Stimulated activated CD8-positive, alpha-beta memory T cell treated with anti-CD3 and anti-CD28 coated beads, Interleukin-12 subunit alpha, Interleukin-12 subunit beta, amount 100 ng/mL, for 24 hours (primary cell): ENCODE results near the gene CDHR3.
"Not testable (repeated sequence)": the region's sequence is repeated elsewhere in the genome, so short reads cannot be mapped to it uniquely, and the experiment has no call there.

Experiments used
- DNase-seq: peaks from one replicate; pipeline ENCODE4 v3.0.0-alpha.2; 2020; ENCODE audit errors: extremely low read depth

The CDHR3 gene, protein sequence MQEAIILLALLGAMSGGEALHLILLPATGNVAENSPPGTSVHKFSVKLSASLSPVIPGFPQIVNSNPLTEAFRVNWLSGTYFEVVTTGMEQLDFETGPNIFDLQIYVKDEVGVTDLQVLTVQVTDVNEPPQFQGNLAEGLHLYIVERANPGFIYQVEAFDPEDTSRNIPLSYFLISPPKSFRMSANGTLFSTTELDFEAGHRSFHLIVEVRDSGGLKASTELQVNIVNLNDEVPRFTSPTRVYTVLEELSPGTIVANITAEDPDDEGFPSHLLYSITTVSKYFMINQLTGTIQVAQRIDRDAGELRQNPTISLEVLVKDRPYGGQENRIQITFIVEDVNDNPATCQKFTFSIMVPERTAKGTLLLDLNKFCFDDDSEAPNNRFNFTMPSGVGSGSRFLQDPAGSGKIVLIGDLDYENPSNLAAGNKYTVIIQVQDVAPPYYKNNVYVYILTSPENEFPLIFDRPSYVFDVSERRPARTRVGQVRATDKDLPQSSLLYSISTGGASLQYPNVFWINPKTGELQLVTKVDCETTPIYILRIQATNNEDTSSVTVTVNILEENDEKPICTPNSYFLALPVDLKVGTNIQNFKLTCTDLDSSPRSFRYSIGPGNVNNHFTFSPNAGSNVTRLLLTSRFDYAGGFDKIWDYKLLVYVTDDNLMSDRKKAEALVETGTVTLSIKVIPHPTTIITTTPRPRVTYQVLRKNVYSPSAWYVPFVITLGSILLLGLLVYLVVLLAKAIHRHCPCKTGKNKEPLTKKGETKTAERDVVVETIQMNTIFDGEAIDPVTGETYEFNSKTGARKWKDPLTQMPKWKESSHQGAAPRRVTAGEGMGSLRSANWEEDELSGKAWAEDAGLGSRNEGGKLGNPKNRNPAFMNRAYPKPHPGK

DNA sequence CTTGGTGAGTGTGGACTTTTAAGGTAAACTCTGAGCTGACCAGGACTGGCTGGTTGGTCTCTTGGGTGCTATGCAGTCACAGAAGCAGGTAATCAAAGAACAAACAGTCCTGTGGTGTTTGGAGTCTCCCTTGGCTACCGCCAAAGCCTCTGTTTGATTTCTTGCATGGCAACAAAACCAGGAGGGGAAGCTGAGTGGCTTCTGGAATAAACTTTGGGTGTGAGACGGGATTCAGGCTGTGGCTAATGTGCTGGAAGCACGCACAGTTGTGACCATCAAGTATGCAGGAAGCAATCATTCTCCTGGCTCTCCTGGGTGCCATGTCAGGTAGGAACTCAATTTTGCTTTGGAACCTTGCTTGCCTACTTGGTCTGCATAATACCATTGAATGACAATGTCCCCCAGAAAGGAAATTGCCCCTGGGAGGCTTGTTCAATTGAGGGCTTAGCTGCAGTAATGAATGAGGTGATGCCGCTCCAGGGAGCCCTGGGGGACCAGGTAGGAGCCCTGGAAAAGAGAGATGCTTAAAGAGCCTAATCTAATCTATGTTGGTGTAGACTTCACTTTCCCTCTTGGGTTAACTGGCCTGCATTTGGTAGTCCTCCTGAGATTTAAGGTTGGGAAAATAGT, at the start of gene CDHR3:
CDHR3 (plus strand) TSS at position 227 of the 630 bp plus-strand sequence; CDS start at position 282, 55 bp downstream.
- no peak for DNase-seq

DNA sequence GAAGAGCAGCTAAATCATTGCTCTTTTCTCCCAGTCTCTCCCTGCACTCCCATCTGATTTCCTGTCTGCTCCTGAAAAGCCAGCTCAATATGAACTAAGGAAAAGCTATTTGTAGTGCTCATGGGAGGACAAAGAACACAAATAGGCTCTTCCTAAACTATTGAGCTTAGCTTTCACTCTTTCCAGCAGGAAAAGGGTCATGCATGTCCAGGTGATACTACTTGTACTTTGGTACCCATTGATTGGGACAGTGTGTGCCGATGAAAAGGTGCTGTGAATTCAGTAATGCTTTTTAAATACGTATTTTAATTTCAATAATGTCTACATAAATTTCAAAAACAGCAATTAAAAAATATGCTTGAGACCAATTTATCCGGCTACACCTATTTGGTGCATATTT, 49.1 kb upstream of the CDHR3 start:
- DNase-seq: no peak

DNA sequence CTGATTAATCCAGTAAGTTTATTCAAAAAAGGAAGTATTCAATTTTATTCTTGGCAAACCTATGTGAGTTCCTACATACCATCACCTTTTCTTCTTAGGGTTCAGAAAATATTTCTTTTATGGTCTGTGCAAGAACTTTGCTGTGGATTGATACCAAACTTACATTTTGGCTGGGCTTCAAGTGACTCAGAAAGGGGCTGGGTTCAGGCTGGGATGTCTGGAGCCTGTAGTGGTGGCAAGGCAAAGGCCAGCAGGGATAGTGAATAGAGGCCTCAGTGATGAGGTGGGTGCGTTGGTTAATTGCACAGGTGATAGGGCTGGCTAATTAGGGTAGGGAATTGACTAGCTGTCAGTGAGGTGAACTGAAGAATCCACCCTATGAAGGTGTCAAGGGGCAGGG, 46.5 kb upstream of the CDHR3 start:
- no peak for DNase-seq

GRCh38 chr7:105917659-105918058, 45.4 kb upstream of the CDHR3 start:
- no peak for DNase-seq

DNA sequence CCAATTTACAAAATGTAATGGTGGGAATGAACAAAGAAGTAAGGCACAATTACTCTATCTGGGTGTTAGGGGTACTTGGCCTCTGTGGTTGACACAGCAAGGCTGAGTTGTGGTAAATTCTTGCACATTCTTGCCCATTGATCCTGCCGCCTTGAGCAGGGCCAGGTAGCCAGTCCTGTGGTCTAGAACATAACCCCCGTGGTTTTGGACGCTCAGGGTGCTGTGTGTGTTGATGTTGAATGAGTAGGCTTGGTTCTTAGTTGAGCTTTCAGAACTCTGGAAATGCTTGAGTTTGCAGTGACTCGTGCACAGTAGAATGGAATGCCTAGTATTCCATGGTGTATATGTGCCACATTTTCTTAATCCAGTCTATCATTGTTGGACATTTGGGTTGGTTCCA, 42.3 kb upstream of the CDHR3 start:
- no peak for DNase-seq

DNA sequence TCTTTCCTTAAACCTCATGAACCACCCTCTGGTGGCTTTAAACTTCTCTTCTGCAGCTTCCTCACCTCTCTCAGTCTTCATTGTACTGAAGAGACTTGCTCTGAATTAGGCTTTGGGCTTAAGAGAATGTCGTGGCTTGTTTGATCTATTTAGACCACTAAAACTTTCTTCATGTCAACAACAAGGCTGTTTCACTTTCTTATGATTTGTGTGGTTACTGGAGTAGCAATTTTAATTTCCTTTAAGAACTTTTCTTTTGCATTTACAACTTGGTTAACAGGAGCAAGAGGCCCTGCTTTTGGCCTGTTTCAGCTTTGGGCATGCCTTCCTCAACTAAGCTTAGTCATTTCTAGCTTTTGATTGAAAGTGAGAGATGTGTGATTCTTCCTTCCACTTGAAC, 38.1 kb upstream of the CDHR3 start:
- no peak for DNase-seq

DNA sequence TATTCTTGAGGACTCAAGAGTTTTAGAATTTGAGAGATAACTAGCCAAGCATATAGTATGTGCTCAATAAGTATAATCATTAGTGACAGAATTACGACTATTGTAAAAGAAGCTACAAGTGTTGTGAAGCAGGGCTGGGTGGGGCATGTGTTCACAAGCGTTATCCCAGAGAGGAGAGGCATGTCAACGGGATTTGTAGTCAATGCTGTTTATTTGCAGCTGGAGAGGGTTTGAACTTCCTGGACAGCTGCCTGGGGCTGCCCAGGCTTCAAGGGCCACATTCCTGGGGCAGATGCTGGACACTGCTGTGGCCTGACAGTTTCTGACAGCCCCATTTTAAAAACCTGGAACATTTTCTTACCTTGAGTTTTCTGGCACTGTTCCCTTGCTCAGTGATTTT, 36.9 kb upstream of the CDHR3 start:
- DNase-seq: no peak

GRCh38 chr7:105931179-105931578, 31.9 kb upstream of the CDHR3 start:
- DNase-seq: no peak

DNA sequence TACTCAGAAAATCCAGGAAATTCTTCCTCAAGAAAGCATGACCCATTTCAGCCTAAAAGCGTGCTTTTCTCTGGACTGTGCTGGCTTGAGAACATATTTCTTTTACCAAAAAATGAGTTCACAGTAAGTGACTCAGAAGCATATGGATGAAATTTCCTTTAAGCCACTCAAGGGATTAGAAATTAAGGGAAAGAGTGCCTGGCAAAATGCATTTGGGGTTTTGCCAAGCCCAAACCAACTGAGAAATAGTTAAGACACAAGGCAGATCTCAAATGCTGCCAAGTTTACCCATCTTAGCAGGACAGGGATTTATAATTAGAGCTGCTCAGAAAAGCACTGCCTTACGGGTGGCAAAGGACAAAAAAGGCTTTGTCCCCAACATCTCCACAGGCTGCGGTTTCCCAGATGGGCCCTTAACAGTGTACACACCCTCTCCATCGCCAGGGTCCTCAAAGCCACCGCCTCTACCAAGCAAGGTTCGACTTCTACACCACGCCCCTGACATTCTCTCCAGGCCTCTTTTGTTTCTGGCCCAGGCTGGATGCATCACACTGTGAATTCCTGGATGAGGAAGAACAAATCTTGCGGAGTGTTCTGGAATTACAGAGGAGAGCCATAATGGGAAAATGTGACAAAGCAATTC, 30.1 kb upstream of the CDHR3 start:
- DNase-seq: no peak

- no peak for DNase-seq
Observed at GRCh38 chr7:105934572-105935185, 28.4 kb upstream of the CDHR3 start.

DNA sequence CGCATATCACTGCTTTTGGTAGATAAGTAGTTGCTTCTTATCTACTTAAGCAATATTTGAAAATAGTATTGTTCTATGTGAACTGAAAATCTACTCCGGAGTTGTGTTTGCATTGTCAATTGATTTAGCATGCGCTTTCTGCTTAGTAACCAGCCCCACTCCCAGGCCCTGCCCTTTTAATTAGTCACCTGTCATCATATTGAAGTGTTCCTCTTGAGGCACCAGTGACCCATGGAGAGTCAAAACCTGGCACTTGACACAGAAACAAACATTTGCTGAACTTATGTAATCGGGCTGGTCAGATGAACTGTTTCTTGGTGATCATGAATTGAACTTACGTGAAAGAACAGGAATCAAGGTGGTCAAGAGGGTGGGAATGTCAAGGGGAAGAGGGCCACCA, 27.8 kb upstream of the CDHR3 start:
- DNase-seq: no peak

DNA sequence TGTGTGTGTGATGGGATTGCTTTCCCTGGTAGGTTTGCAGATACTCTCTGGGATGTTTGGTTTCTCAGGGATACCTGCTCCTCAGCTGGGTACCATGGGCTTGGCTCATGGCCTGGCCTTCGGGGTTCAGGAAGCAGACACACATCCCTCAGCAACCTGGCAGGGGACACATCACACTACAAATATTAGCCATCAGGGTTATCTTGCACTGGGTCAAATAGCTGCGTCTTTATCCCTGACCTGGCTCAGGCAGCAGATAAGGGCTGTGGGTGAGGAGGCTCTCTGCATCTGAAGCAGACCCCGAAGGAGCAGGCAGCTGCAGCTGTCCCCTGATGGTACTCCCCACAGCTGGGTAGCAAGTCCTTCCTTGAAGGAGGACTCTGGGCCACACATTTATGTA, 25.7 kb upstream of the CDHR3 start:
- no peak for DNase-seq

DNA sequence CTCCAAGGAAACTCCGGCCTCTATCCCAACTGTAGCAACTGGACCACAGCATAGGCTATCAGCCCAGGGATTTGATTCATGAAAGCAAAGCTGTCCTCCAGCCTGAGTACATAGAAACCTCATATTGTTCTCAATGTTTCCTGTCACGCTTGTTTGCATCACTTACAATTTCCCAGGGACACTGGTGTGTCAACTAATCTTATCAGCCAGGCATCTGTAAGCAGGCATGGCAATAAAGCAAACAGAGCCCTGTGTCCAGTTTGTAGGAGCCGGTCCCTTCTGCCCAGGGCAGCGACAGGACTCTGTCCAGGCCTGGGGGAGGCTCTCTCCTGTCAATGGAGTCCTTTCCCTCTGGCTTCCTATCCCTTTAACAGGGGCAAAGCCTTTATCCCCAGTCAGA, 23.0 kb upstream of the CDHR3 start:
- no peak for DNase-seq

DNA sequence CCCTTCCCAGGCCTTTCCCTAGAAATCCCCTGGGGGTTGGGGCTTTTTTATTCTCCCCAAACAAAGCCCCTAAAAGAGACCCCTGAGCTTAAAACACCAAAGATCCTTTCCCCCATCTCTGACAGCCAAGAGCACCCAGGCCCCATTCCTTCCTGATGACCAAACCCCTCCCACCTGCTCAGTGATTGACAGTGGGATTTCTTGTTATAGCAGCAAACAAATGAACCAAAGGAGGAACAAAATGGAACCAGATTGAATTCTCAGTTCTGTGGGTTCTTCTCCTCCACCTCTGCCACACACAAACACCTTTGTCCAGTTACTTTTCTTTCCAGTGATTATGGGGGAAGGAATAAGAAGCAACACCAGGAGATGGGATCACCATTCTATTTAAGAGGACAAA, 21.5 kb upstream of the CDHR3 start:
- DNase-seq: no peak

- DNase-seq: no peak
Observed at GRCh38 chr7:105943486-105943885, 19.6 kb upstream of the CDHR3 start.

GRCh38 chr7:105945848-105946247, 17.2 kb upstream of the CDHR3 start:
- no peak for DNase-seq

DNA sequence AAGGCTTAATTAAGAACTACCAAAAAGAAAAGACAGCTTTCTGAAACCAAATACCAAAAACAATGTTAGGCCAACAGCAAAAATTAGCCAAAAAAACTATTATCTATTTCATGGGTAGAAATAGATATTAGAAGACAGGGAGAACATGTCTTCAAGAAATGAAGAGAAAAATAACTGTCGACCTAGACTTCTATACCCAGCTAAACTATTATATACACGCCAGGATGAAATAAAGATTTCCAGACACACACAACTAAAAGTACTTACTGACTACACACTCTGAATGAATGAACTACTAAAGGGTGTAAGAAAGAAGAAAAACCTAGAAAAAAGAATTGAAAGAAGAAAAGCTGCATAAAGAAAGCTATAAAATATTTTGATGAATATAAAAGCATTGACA, 11.5 kb upstream of the CDHR3 start:
- DNase-seq: no peak

DNA sequence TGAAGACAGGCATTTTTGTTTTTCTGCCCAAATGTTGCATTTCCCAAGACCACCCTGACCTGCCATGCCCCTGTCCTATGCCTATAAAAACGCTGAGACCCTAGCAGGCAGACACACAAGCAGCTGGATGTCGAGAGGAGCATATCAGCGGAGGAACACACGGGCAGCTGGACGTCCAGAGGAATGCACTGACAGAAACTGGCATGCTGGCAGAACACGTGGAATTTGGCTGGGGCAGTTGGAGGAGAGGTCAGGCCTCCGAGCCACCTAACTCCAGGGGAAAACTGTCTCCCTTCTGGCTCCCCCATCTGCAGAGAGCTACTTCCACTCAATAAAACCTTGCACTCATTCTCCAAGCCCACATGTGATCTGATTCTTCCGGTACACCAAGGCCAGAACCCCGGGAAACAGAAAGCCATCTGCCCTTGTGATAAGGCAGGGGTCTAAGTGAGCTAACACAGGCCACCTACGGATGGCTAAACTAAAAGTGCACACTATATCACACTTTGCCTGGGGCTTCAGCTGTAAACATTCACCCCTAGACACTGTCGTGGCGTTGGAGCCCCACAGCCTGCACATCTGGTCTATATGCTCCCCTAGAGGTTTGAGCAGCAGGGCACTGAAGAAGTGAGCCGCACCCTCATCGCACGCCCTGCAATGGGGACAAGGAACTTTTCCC, 10.0 kb upstream of the CDHR3 start:
- DNase-seq: no peak

- no peak for DNase-seq
Observed at GRCh38 chr7:105954711-105955110, 8.4 kb upstream of the CDHR3 start.

DNA sequence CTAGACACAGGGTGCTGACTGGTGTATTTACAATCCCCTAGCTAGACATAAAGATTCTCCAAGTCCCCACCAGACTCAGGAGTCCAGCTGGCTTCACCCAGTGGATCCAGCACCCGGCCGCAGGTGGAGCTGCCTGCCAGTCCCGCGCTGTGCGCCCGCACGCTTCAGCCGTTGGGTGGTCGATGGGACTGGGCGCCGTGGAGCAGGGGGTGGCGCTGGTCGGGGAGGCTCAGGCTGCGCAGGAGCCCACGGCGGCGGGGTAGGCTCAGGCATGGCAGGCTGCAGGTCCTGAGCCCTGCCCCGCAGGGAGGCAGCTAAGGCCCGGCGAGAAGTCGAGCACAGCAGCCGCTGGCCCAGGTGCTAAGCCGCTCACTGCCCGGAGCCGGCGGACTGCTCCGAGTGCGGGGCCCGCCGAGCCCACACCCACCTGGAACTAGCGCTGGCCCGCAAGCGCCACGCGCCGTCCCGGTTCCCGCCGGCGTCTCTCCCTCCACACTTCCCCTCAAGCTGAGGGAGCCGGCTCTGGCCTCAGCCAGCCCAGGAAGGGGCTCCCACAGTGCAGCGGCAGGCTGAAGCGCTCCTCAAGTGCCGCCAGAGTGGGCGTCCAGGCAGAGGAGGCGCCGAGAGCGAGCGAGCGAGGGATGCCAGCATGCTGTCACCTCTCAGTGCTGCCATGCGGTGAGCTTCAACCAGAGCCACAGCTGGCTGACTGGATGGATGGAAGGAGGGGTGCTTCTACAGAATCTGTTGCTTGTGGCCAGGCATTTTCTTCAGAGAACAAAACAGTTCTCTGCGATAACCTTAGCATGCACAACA, 7.2 kb upstream of the CDHR3 start:
- not testable (repeated sequence) for DNase-seq
